PFSK-1 (cell line): ENCODE data around the gene KISS1R.
A peak's percentile ranks its signal among the peaks of the same experiment; 100 is the strongest.

Source experiments
- FOXP2 ChIP-seq: optimal IDR thresholded peaks from 2 replicates; pipeline ENCODE3; 2011; ENCODE audit warnings: borderline replicate concordance, control low read depth, inconsistent platforms; ENCODE audit not compliant: insufficient read depth; ENCODE audit errors: extremely low read length, extremely low read depth
- POLR2AphosphoS5 ChIP-seq: IDR thresholded peaks from 2 replicates; pipeline ENCODE4 v1.6.1; 2012; ENCODE audit warnings: low read depth, mild to moderate bottlenecking, control low read depth, low read length, moderate library complexity
- SIN3A ChIP-seq: IDR thresholded peaks from 2 replicates; pipeline ENCODE4 v1.6.1; 2012; ENCODE audit warnings: mild to moderate bottlenecking, low read length, moderate library complexity, borderline replicate concordance; ENCODE audit not compliant: insufficient read depth
- TAF1 ChIP-seq: IDR thresholded peaks from 2 replicates; pipeline ENCODE4 v1.6.1; 2012; ENCODE audit warnings: low read length, control low read depth, borderline replicate concordance; ENCODE audit not compliant: insufficient read depth
- TF ChIP-seq, protein P1 (sequence below), 2 experiments: IDR thresholded peaks; 2 replicates each; pipeline versions ENCODE4 v1.6.1 to v1.8.0; 2011 to 2012; ENCODE audit warnings: low read depth in 2 of 2, low read length in 2 of 2, control low read depth in 1 of 2, inconsistent platforms in 1 of 2, mild to moderate bottlenecking in 1 of 2, moderate library complexity in 1 of 2; ENCODE audit not compliant: insufficient read depth in 1 of 2

The KISS1R gene

DNA sequence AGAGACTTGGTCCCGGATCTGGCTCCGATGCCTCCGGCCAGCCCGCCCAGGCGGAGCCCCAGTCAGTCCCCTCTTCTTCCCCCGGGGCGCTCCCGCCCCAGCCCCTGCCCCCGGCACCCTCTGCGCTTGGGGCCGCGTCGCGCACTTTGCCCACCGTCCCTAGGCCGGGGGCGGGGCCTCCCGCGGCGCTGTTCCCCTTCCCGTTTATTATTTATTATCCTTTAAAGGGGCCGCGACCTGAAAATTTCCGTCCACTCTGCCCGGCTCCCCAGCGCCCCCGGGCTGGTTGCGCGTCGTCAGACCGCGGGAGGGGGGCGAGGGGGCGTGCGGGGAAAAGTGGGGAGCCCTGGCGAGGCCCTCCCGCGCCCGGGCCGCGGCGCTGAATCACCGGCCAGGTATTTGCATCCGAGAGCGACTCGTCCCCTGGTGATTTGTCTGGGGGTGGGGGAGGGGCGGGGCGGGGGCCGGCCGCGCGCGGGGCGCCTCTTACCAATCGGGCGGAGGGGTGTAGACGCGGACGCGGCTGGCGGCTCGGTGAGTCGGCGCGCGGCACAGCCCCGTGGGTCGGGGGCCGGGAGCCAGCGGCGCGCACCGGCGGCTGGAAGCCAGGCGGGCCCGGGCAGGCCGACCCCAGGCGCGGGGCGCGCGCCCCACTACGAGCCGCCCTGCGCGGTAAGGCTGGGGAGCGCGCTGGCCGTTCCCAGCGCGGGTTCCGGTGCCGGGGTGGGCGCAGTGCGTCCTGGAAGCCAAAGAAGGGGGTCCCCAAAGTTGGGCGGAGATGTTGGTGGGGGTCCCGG, 8.6 kb downstream of the KISS1R start, which contains the start of gene ARID3A:
ARID3A (plus strand) TSS at position 510 of the 797 bp plus-strand sequence. CDS start 3,494 bp downstream, outside the sequence.
- no peak for TF ChIP-seq POLR2AphosphoS5
- peak; percentile 53 for TF ChIP-seq FOXP2
- TF ChIP-seq, protein P1, sequence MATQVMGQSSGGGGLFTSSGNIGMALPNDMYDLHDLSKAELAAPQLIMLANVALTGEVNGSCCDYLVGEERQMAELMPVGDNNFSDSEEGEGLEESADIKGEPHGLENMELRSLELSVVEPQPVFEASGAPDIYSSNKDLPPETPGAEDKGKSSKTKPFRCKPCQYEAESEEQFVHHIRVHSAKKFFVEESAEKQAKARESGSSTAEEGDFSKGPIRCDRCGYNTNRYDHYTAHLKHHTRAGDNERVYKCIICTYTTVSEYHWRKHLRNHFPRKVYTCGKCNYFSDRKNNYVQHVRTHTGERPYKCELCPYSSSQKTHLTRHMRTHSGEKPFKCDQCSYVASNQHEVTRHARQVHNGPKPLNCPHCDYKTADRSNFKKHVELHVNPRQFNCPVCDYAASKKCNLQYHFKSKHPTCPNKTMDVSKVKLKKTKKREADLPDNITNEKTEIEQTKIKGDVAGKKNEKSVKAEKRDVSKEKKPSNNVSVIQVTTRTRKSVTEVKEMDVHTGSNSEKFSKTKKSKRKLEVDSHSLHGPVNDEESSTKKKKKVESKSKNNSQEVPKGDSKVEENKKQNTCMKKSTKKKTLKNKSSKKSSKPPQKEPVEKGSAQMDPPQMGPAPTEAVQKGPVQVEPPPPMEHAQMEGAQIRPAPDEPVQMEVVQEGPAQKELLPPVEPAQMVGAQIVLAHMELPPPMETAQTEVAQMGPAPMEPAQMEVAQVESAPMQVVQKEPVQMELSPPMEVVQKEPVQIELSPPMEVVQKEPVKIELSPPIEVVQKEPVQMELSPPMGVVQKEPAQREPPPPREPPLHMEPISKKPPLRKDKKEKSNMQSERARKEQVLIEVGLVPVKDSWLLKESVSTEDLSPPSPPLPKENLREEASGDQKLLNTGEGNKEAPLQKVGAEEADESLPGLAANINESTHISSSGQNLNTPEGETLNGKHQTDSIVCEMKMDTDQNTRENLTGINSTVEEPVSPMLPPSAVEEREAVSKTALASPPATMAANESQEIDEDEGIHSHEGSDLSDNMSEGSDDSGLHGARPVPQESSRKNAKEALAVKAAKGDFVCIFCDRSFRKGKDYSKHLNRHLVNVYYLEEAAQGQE (IDR thresholded peaks at IDR 0.05; ENCODE audit: insufficient read depth in 1 of 2, low read depth in 2 of 2, low read length in 2 of 2): no peak

DNA sequence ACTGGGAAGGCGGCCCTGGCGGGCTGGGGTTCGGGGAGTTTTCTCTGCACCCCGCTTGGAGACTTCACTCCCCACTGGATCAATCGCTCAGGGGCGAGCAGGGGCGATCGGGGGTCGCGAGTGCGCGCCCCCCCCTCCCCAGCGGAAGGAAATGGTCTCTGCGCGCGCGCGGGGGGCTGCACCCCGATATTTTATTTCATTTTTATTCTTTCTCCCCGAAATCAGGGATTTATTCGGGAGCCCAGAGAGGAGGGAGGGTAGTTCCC, 9.1 kb downstream of the KISS1R start:
- no peak for TF ChIP-seq POLR2AphosphoS5
- TF ChIP-seq, protein P1 (IDR thresholded peaks at IDR 0.05; ENCODE audit: insufficient read depth in 1 of 2, low read depth in 2 of 2, low read length in 2 of 2): no peak
- no peak for TF ChIP-seq FOXP2
- TF ChIP-seq TAF1: no peak
- no peak for TF ChIP-seq SIN3A

DNA sequence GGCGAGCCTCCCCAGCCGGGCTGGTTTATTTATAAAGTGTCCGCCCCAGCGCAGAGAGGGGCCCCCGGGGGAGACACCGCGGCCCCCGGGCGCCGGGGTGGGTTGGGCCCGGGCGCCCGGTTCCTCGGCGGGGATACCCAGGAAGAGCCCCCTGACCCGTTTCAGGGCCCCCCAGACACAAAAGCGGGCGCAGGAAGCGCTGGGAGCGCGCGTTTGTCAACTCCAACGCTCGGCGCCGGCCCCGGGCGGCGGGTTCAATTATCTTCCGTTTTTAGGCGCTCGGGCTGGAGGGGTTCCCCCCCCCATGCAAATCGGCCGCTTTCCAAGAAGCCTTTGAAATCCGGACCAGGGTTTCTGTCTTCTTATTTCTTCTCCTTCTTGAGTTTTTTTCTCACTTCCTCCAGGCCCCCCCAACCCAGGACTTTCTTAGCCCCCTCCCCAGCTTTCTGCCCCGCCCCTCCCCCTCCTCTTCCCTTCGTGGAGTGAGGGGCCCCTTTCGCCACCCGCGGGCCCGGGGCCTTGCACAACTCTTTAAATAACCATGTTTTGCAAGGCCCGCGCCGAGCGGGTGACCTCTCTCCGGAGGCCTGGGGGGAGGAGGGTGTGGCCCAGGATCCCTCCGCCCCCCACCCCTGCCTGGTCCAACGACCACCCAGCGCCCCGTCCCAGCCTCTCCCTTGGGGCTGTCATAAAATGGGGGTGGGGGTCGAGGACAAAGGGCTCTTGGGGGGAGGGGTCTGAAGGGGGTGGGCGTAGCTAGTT, 9.6 kb downstream of the KISS1R start:
- TF ChIP-seq FOXP2: no peak
- TF ChIP-seq POLR2AphosphoS5: no peak
- TF ChIP-seq, protein P1 (IDR thresholded peaks at IDR 0.05; ENCODE audit: insufficient read depth in 1 of 2, low read depth in 2 of 2, low read length in 2 of 2): no peak
- no peak for TF ChIP-seq SIN3A
- TF ChIP-seq TAF1: no peak

DNA sequence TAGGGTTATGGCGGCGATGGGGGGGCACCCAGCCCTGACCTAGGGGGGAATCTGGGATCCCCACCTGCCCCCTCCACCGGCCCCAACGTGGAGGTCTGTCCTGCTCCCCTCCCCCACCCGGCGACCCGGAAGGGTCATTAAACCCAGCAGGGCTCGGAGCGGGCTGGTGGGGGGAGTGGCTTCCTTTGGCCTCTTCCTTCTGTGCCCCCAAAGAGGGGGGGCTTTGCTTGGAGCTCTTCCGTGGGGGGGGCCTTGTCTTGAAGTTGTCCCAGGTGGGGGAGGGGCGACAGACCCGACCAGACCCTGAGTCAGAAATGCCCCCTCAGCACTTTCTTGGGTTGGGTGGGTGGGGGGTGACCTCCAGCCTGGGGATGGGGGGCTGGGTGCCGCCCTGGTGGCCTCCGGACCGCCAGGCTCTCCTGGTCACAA, 10.2 kb downstream of the KISS1R start:
- TF ChIP-seq FOXP2: no peak
- TF ChIP-seq, protein P1 (IDR thresholded peaks at IDR 0.05; ENCODE audit: insufficient read depth in 1 of 2, low read depth in 2 of 2, low read length in 2 of 2): no peak
- no peak for TF ChIP-seq POLR2AphosphoS5
- TF ChIP-seq TAF1: no peak
- no peak for TF ChIP-seq SIN3A
